NK-92 (cell line): Measurements from ENCODE around the gene CST3.
"Not testable (repeated sequence)": the region's sequence is repeated elsewhere in the genome, so short reads cannot be mapped to it uniquely, and the experiment has no call there.

Source experiments
- DNase-seq: peaks from one replicate; lab custom pipeline; 2025; ENCODE audit not compliant: unreplicated experiment; lab: John Stamatoyannopoulos, UW

The CST3 gene

GRCh38 chr20:23662276-23662870, 24.6 kb upstream of the CST3 start:
- no peak for DNase-seq

GRCh38 chr20:23661002-23661429, 23.3 kb upstream of the CST3 start:
- no peak for DNase-seq

GRCh38 chr20:23659989-23660837, 22.5 kb upstream of the CST3 start:
- no peak for DNase-seq

GRCh38 chr20:23659610-23659988, 21.8 kb upstream of the CST3 start:
- not testable (repeated sequence) for DNase-seq

- no peak for DNase-seq
These were observed 21.3 kb upstream of the CST3 start for GRCh38 chr20:23658989-23659609.

GRCh38 chr20:23658336-23658735, 20.6 kb upstream of the CST3 start:
- DNase-seq, result no peak

GRCh38 chr20:23657202-23657601, 19.4 kb upstream of the CST3 start:
- no peak for DNase-seq

GRCh38 chr20:23656372-23656771, 18.6 kb upstream of the CST3 start:
- no peak for DNase-seq

- DNase-seq, result no peak
These were observed 17.9 kb upstream of the CST3 start for GRCh38 chr20:23655491-23656211.

- DNase-seq, result no peak
These were observed 17.0 kb upstream of the CST3 start for GRCh38 chr20:23654717-23655116.

GRCh38 chr20:23654000-23654399, 16.2 kb upstream of the CST3 start:
- no peak for DNase-seq

- DNase-seq, result no peak
These were observed 15.7 kb upstream of the CST3 start for GRCh38 chr20:23653400-23653938.

- no peak for DNase-seq
These were observed 15.2 kb upstream of the CST3 start for GRCh38 chr20:23652926-23653325.

GRCh38 chr20:23652371-23652770, 14.6 kb upstream of the CST3 start:
- no peak for DNase-seq

- DNase-seq, result no peak
These were observed 13.4 kb upstream of the CST3 start for GRCh38 chr20:23651117-23651516.

GRCh38 chr20:23649830-23650417, 12.2 kb upstream of the CST3 start:
- DNase-seq, result no peak

- DNase-seq, result no peak
These were observed 11.5 kb upstream of the CST3 start for GRCh38 chr20:23649242-23649641.

GRCh38 chr20:23647346-23647745, 9.6 kb upstream of the CST3 start:
- DNase-seq, result no peak

GRCh38 chr20:23646106-23646873, 8.5 kb upstream of the CST3 start:
- no peak for DNase-seq

- no peak for DNase-seq
These were observed 7.8 kb upstream of the CST3 start for GRCh38 chr20:23645575-23645974.
